ENCODE data around the gene CNDP1. TPM values are rescaled to one million over a fixed set of nuclear protein-coding genes. Genes with fewer than 3 reads are reported as not detected.

The CNDP1 gene
- polyA plus RNA-seq, 1 of the 3 experiments (the other 2 are of a cell fraction) = not detected

DNA sequence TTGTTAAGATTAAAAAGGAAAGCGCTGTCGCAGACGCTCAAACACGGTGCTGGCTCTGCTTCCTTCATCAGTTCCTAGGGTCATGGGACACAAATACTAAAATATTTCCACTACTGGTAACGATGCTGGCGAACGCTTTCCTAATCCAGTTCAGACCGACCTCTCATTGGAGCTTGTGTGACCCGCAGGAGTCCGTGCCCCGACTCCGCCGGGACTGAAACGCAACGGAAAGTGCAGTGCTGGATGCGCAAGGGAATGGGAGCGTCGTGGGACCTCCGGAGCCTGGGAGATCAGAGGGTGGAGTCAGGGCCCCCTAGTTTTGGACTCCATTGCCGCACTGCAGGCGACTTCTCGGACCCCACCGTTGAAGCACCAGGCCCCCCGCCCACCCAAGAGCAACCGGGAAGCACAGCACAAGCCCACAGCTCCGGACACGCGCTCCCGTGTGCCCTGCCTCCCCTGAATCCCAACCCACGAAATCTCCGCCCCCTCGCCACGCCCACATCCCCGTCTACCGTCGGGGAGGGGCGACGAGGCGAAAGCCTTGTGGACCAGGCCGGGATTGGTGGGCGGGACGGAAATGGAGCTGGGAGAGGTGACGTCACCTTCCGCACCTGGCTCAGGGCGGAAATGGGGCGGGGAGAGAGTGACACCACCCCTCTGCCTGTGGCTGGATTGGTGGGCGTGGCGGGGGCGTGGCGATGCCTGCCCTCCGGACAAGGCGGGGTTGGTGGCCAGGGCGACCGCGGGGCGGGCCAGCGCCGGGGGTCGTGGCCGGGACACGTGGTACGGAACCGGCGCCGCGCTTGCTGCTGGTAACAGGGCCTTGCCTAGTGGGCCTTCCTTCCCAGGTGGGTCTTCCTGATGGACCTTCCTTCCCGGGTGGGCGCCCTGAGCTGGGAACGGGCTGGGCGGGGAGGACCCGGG is 38.5 kb upstream of the CNDP1 start, which contains the start of gene CNDP2 (continued):
- TF ChIP-seq, protein P1, sequence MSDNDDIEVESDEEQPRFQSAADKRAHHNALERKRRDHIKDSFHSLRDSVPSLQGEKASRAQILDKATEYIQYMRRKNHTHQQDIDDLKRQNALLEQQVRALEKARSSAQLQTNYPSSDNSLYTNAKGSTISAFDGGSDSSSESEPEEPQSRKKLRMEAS (IDR thresholded peaks at IDR 0.05; ENCODE audit: low read depth) = peak; percentile 78
- TF ChIP-seq RXRA (IDR thresholded peaks at IDR 0.05; ENCODE audit: borderline replicate concordance, low read depth) (no peak), EP300 (IDR thresholded peaks at IDR 0.05; ENCODE audit: borderline replicate concordance in 1 of 2, low read depth in 1 of 2, low read length in 1 of 2) (no peak), POLR2AphosphoS5 (IDR thresholded peaks at IDR 0.05; ENCODE audit: low read depth, low read length) (peak; percentile 48), GABPA (IDR thresholded peaks at IDR 0.05; ENCODE audit: low read depth) (peak; percentile 80), FOXM1 (IDR thresholded peaks at IDR 0.05; ENCODE audit: low read depth) (no peak), MEF2A (IDR thresholded peaks at IDR 0.05; ENCODE audit: borderline replicate concordance, low read depth) (no peak), TEAD4 (IDR thresholded peaks at IDR 0.05; ENCODE audit: borderline replicate concordance, insufficient read depth) (no peak), FOSL2 (IDR thresholded peaks at IDR 0.05; ENCODE audit: borderline replicate concordance, low read depth) (no peak), TAF1 (IDR thresholded peaks at IDR 0.05; ENCODE audit: borderline replicate concordance, low read depth, low read length) (0 out of 2 replicates have a peak, but pooled peaks have one; percentile 6), RFX5 (IDR thresholded peaks at IDR 0.05; ENCODE audit: low read length) (peak; percentile 46; the same call in 1 of the 2 replicates)
- TF ChIP-seq, protein P2, sequence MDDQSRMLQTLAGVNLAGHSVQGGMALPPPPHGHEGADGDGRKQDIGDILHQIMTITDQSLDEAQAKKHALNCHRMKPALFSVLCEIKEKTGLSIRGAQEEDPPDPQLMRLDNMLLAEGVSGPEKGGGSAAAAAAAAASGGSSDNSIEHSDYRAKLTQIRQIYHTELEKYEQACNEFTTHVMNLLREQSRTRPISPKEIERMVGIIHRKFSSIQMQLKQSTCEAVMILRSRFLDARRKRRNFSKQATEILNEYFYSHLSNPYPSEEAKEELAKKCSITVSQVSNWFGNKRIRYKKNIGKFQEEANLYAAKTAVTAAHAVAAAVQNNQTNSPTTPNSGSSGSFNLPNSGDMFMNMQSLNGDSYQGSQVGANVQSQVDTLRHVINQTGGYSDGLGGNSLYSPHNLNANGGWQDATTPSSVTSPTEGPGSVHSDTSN (IDR thresholded peaks at IDR 0.05) = peak; percentile 82

DNA sequence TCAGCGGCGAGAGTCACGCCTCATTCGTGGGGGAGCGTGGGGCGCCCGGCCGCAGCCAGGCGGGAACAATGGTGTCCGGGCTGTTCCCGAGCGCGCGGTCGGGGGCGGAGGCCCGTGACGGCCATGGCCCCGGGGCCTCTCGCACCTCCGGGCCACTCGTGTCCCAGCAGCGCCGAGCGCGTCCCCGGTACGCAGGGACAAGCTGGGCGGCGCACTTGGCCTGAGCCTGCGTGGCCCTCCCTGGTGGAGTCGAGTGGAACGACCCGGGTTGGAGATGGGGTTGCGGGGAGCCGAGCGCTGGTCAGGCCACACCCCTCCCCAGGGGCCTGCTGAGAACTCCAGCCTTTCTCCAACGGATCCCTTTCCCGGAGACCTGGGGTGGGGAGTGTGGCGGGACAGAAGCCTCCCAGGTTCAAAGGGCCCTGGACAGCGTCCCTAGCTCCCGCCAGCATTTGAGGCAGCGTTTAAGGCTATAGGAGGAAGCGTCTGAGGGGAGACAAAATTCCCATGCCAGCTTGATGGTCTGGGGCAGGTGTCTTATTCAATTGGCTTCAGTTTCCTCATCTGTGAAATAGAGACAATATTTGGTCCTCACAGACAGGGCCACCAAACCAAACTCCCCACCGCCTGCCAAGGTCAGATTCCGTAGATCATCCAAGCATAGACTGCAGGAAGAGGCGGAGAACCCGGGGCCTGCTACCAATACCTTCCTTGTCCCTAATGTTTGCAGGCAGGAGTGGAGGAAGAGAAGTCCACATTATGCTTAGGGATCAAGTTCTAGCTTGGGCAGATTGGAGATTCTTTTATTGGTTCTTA is 37.6 kb upstream of the CNDP1 start:
- H3K27me3 ChIP-seq (ENCODE audit: insufficient read depth) = peaks cover 18% of the 10 kb centered on the region; the same call in 1 of the 2 replicates
- DNase-seq = peak; percentile 79
- H3K9me2 ChIP-seq = no peaks in the 10 kb centered on the region
- H3K36me3 ChIP-seq (replicated peaks in 1 of 2; ENCODE audit: control insufficient read depth in 1 of 2, insufficient read depth in 2 of 2, low read length in 1 of 2) = peaks cover 14 to 15% of the 10 kb centered on the region in 2 experiments
- H3K9me3 ChIP-seq = no peaks in the 10 kb centered on the region
- H2AFZ ChIP-seq (ENCODE audit: low read depth) = peak overlapping the region; percentile 69; the same call in 1 of the 2 replicates
- WGBS (ENCODE audit: low lambda C conversion rate) = 25% methylated on average over 8 of the region's 48 CpGs
- H3F3A ChIP-seq (replicated peaks; ENCODE audit: insufficient read depth) = no peaks in the 10 kb centered on the region
- CTCF ChIA-PET = interaction anchor here (1.1 to 1.6 kb wide), 4 partner anchors 12 to 155 kb away, joined by 3 to 5 read pairs (median 4); no protein-coding TSS in a partner anchor
- TF ChIP-seq, protein P3, sequence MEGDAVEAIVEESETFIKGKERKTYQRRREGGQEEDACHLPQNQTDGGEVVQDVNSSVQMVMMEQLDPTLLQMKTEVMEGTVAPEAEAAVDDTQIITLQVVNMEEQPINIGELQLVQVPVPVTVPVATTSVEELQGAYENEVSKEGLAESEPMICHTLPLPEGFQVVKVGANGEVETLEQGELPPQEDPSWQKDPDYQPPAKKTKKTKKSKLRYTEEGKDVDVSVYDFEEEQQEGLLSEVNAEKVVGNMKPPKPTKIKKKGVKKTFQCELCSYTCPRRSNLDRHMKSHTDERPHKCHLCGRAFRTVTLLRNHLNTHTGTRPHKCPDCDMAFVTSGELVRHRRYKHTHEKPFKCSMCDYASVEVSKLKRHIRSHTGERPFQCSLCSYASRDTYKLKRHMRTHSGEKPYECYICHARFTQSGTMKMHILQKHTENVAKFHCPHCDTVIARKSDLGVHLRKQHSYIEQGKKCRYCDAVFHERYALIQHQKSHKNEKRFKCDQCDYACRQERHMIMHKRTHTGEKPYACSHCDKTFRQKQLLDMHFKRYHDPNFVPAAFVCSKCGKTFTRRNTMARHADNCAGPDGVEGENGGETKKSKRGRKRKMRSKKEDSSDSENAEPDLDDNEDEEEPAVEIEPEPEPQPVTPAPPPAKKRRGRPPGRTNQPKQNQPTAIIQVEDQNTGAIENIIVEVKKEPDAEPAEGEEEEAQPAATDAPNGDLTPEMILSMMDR (IDR thresholded peaks at IDR 0.05) = no peak
- no peak for TF ChIP-seq TAF1 (IDR thresholded peaks at IDR 0.05; ENCODE audit: borderline replicate concordance, low read depth, low read length)
- TF ChIP-seq POLR2AphosphoS5 (IDR thresholded peaks at IDR 0.05; ENCODE audit: low read depth, low read length) = no peak
- TF ChIP-seq, protein P1 (IDR thresholded peaks at IDR 0.05; ENCODE audit: low read depth) = peak; percentile 8
- TF ChIP-seq MEF2A (IDR thresholded peaks at IDR 0.05; ENCODE audit: borderline replicate concordance, low read depth) = no peak
- TF ChIP-seq, protein P4, sequence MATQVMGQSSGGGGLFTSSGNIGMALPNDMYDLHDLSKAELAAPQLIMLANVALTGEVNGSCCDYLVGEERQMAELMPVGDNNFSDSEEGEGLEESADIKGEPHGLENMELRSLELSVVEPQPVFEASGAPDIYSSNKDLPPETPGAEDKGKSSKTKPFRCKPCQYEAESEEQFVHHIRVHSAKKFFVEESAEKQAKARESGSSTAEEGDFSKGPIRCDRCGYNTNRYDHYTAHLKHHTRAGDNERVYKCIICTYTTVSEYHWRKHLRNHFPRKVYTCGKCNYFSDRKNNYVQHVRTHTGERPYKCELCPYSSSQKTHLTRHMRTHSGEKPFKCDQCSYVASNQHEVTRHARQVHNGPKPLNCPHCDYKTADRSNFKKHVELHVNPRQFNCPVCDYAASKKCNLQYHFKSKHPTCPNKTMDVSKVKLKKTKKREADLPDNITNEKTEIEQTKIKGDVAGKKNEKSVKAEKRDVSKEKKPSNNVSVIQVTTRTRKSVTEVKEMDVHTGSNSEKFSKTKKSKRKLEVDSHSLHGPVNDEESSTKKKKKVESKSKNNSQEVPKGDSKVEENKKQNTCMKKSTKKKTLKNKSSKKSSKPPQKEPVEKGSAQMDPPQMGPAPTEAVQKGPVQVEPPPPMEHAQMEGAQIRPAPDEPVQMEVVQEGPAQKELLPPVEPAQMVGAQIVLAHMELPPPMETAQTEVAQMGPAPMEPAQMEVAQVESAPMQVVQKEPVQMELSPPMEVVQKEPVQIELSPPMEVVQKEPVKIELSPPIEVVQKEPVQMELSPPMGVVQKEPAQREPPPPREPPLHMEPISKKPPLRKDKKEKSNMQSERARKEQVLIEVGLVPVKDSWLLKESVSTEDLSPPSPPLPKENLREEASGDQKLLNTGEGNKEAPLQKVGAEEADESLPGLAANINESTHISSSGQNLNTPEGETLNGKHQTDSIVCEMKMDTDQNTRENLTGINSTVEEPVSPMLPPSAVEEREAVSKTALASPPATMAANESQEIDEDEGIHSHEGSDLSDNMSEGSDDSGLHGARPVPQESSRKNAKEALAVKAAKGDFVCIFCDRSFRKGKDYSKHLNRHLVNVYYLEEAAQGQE (IDR thresholded peaks at IDR 0.05; ENCODE audit: low read depth, low read length) = no peak
- H3K9ac ChIP-seq = peak overlapping the region; percentile 87
- H3K4me1 ChIP-seq (ENCODE audit: control insufficient read depth in 1 of 2, insufficient read depth in 2 of 2, low read depth in 1 of 2, low read length in 1 of 2) = peaks cover 0 to 4% of the 10 kb centered on the region in 2 experiments; a peak in 1 of 4 replicates
- peak overlapping the region; percentile 75 to 78 for H3K4me3 ChIP-seq (ENCODE audit: low read depth in 2 of 2, low read length in 1 of 2)
- peak overlapping the region; percentile 73 to 78 for H3K27ac ChIP-seq (ENCODE audit: low read depth in 2 of 2, low read length in 1 of 2)
- POLR2A ChIA-PET = interaction anchor here (1.2 kb wide), 2 partner anchors 22 to 57 kb away, joined by 3 read pairs; no protein-coding TSS in a partner anchor
- peaks cover 30% of the 10 kb centered on the region for H3K79me2 ChIP-seq (ENCODE audit: insufficient read depth)
- no peaks in the 10 kb centered on the region for H4K20me1 ChIP-seq (ENCODE audit: insufficient read depth)
- peak overlapping the region; percentile 84 for H3K4me2 ChIP-seq
